Esophagus muscularis mucosa (tissue), 4 donors: ENCODE measurements around the gene NOC3L. TPM values are rescaled to one million over a fixed set of nuclear protein-coding genes. Genes with fewer than 3 reads are reported as not detected.

Experiments used
- DNase-seq: peaks from one replicate; pipeline ENCODE4 v3.0.0-alpha.2; 2017; ENCODE audit errors: extremely low spot score
- H3K27ac ChIP-seq, 4 donors: fragments of 200-600 bp; sonication (generic); replicated peaks in 1 of 4; 1 replicate in 3 of 4; 2 replicates in 1 of 4; pipeline ENCODE4 v1.5.1; 2016 to 2019; ENCODE audit warnings: mild to moderate bottlenecking in 1 of 4
- H3K27me3 ChIP-seq, 4 donors: fragments of 200-600 bp; sonication (generic); one replicate each; pipeline versions ENCODE4 v1.5.1 to v1.6.0; 2016 to 2019
- H3K36me3 ChIP-seq, 4 donors: fragments of 200-600 bp; sonication (generic); one replicate each; pipeline ENCODE4 v1.5.1; 2016 to 2019
- H3K4me1 ChIP-seq, 4 donors: fragments of 200-600 bp; sonication (generic); one replicate each; pipeline ENCODE4 v1.5.1; 2016 to 2019
- H3K4me3 ChIP-seq, 4 donors: fragments of 200-600 bp; sonication (generic); 1 replicate in 2 of 4; 2 replicates in 2 of 4; pipeline ENCODE4 v1.5.1; 2016 to 2019; ENCODE audit warnings: mild to moderate bottlenecking in 4 of 4, moderate library complexity in 1 of 4
- H3K9me3 ChIP-seq, 4 donors: fragments of 200-600 bp; sonication (generic); 1 replicate in 3 of 4; 2 replicates in 1 of 4; pipeline ENCODE4 v1.5.1; 2016 to 2019
- CTCF ChIP-seq, 3 experiments: fragments of 200-600 bp in 2 of 3; fragments of 450-650 bp in 1 of 3; sonication (generic) in 2 of 3; IDR thresholded peaks; one replicate each; pipeline ENCODE4 v1.5.1; 2017 to 2019; ENCODE audit warnings: antibody characterized with exemption in 3 of 3, mild to moderate bottlenecking in 2 of 3, moderate library complexity in 1 of 3
- EP300 ChIP-seq: sonication (generic); formaldehyde crosslinking; IDR thresholded peaks from one replicate; pipeline ENCODE4 v1.6.1; 2017; ENCODE audit warnings: antibody characterized with exemption
- POLR2A ChIP-seq: fragments of 450-650 bp; IDR thresholded peaks from one replicate; pipeline ENCODE4 v1.6.1; 2017; ENCODE audit warnings: antibody characterized with exemption, moderate library complexity, mild to moderate bottlenecking, low read depth
- POLR2AphosphoS5 ChIP-seq, 2 donors: sonication (generic); formaldehyde crosslinking; IDR thresholded peaks; one replicate each; pipeline ENCODE4 v1.6.1; 2017; ENCODE audit warnings: antibody characterized with exemption in 2 of 2
- WGBS: methylation state at CpG from one replicate; pipeline ENCODE4 v1.1.5; 2018; 5-methylcytosine and 5-hydroxymethylcytosine counted together
- intact Hi-C: fragments of 100-400 bp; cut with DNase I; formaldehyde crosslinking; loops from one replicate; pipeline ENCODE4 v1.15.1; 2023
- total RNA-seq, 4 donors: library from RNA; depleted of rRNA; stranded (reverse); fragments of >200 nt; gene quantifications; one replicate each; pipeline versions ENCODE4 v1.1.0 to v1.2.1, GENCODE V29; 2016

Gene NOC3L
- total RNA-seq, 4 donors from 2014 or later, result 18.1 to 23.3 (median 20.7) TPM

- H3K27me3 ChIP-seq, result no peaks in the 10 kb centered on the region
- no peak overlapping the region for H3K4me3 ChIP-seq
- intact Hi-C loops, result no loop called here
- DNase-seq, result no peak
- H3K4me1 ChIP-seq, result peaks cover 5 to 20% (median 18%) of the 10 kb centered on the region in 4 donors
- no peaks in the 10 kb centered on the region for H3K9me3 ChIP-seq
- H3K36me3 ChIP-seq, result peaks cover 0 to 7% (median 0%) of the 10 kb centered on the region in 4 donors
- H3K27ac ChIP-seq, result peak overlapping the region in 2 of 4 donors; percentile 6 to 15
- 48% methylated on average over 2 of the region's 2 CpGs for WGBS
- TF ChIP-seq POLR2AphosphoS5 (IDR thresholded peaks at IDR 0.05) (no peak), CTCF (IDR thresholded peaks at IDR 0.05) (no peak), EP300 (no peak), POLR2A (no peak)
Measured at GRCh38 chr10:94292434-94293090, 70.2 kb downstream of the NOC3L start.

DNA sequence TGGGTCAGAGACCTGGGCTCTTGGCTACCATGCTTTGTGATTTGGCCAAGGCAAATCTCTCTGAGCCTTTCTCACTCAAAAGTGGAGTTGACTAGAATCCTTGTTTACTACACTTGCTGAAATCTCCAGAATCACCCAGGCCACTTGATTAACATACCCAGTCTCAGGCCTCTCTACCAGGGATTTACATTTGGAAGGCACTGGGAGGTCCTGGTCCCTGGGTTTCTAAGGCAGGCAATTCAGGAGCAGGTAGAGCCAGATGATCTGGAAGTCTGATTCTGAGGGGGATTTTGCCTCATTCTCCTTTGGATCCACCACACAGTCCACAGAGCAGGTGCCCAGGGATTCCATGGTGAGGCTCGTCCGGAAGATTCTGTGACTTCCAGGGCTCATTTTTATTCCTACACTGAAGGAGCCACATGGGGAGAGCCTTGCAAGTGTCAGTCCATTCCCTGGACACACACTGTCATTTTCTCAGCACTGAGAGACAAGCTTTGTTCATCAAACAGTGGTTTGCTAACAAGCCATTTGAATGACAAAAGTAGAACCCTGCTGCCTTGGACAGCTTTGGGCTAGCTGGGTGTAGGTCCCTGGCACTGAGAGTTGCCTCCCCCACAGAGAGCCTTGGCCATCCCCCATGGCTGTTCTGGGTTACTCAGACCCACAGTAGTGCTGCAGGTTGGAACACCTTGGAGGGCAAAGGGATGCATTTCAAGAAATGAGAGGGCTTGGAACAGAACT is 74.2 kb downstream of the NOC3L start:
- Histone ChIP-seq H3K9me3 (no peaks in the 10 kb centered on the region), H3K4me1 (peaks cover 5 to 16% (median 14%) of the 10 kb centered on the region in 4 donors), H3K27me3 (no peaks in the 10 kb centered on the region), H3K4me3 (no peak overlapping the region), H3K27ac (no peak overlapping the region), H3K36me3 (peaks cover 0 to 27% (median 8%) of the 10 kb centered on the region in 4 donors)
- peak; percentile 57 for DNase-seq
- TF ChIP-seq CTCF (IDR thresholded peaks at IDR 0.05) (no peak), POLR2A (no peak), EP300 (no peak), POLR2AphosphoS5 (IDR thresholded peaks at IDR 0.05) (no peak)
- intact Hi-C loops, result no loop called here
- 100% methylated on average over 2 of the region's 2 CpGs for WGBS

- H3K9me3 ChIP-seq, result no peaks in the 10 kb centered on the region
- peaks cover 0 to 29% (median 8%) of the 10 kb centered on the region in 4 donors for H3K36me3 ChIP-seq
- WGBS, result 78% methylated on average over 3 of the region's 3 CpGs
- no peaks in the 10 kb centered on the region for H3K27me3 ChIP-seq
- TF ChIP-seq POLR2A (no peak), POLR2AphosphoS5 (IDR thresholded peaks at IDR 0.05) (no peak), EP300 (no peak), CTCF (IDR thresholded peaks at IDR 0.05) (no peak)
- H3K27ac ChIP-seq, result no peak overlapping the region
- no peak for DNase-seq
- H3K4me1 ChIP-seq, result peaks cover 2 to 4% (median 2%) of the 10 kb centered on the region in 4 donors
- H3K4me3 ChIP-seq, result no peak overlapping the region
- intact Hi-C loops, result no loop called here
Measured at GRCh38 chr10:94287336-94287735, 75.4 kb downstream of the NOC3L start.

DNA sequence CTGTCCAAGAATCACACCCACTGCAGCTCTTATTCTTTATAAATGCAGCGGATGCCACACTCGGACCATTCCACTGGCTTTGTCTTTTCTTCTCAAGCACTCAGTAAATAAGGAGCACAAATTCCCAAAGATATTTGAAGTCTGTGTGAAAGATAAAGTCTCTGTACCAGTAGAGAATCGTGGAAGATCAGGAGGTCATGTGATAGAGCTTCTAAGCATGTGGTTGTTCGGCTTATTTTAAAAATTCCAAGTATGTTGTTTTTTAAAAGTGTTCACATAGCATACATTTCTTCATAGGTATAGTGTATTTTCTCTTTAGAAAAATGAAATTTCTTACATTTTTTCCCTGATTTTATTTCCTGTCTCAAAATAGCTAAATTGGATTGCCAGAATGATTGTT is 75.8 kb downstream of the NOC3L start:
- Histone ChIP-seq H3K27me3 (no peaks in the 10 kb centered on the region), H3K4me1 (no peaks in the 10 kb centered on the region), H3K27ac (no peak overlapping the region), H3K36me3 (peaks cover 0 to 29% (median 8%) of the 10 kb centered on the region in 4 donors), H3K9me3 (no peaks in the 10 kb centered on the region), H3K4me3 (no peak overlapping the region)
- DNase-seq, result no peak
- TF ChIP-seq EP300, result no peak
- TF ChIP-seq CTCF (IDR thresholded peaks at IDR 0.05), result no peak
- no peak for TF ChIP-seq POLR2AphosphoS5 (IDR thresholded peaks at IDR 0.05)
- TF ChIP-seq POLR2A, result no peak
- intact Hi-C loops, result no loop called here
- WGBS, result 89% methylated on average over 4 of the region's 4 CpGs
